ENCODE data around the gene GREM2. TPM values are rescaled to one million over a fixed set of nuclear protein-coding genes. Genes with fewer than 3 reads are reported as not detected.

Gene GREM2
- under 1 TPM; 0.10 to 0.75 (median 0.64) TPM for total RNA-seq

- in situ Hi-C loops (cut with MboI; ENCODE audit: low sequenced_read_pairs in 4 of 4) (no loop called here), intact Hi-C loops (cut with DNase I; ENCODE audit: low total_unique reads) (no loop called here)
- H3K4me3 ChIP-seq = peak within 1 kb of the TSS; percentile 48 to 64 (median 52)
- DNase-seq (peak in 1 of 2 donors; percentile 14), ATAC-seq (peak in 1 of 2 donors; percentile 64)
- peak within 1 kb of the TSS in 2 of 4 donors; percentile 31 to 64 for H3K27ac ChIP-seq
- no peaks in the 10 kb centered on the region for H3K36me3 ChIP-seq
- no peaks in the 10 kb centered on the region for H3K4me1 ChIP-seq
- H3K9me3 ChIP-seq = no peaks in the 10 kb centered on the region
- TF ChIP-seq POLR2A (IDR thresholded peaks at IDR 0.05) (peak in 1 of 2 donors; percentile 9), CTCF (IDR thresholded peaks at IDR 0.05 in 4 of 5, conservative IDR thresholded peaks at IDR 0.05 in 1 of 5) (no peak)
- H3K27me3 ChIP-seq = peaks cover 0 to 17% (median 14%) of the 10 kb centered on the region in 3 donors
Measured at GRCh38 chr1:240611619-240612480, at the start of gene GREM2. Gene GREM2, minus strand, starts transcription at chr1:240612155. Its CDS starts 118,680 bp downstream, at chr1:240493475.

GRCh38 chr1:240658312-240658960, 46.5 kb upstream of the GREM2 start:
- intact Hi-C loops (cut with DNase I; ENCODE audit: low total_unique reads) = no loop called here
- Histone ChIP-seq H3K27me3 (no peaks in the 10 kb centered on the region), H3K27ac (no peak overlapping the region), H3K4me3 (no peak overlapping the region), H3K4me1 (no peaks in the 10 kb centered on the region), H3K9me3 (no peaks in the 10 kb centered on the region), H3K36me3 (no peaks in the 10 kb centered on the region)
- TF ChIP-seq CTCF (IDR thresholded peaks at IDR 0.05 in 4 of 5, conservative IDR thresholded peaks at IDR 0.05 in 1 of 5) (no peak), POLR2A (IDR thresholded peaks at IDR 0.05) (no peak)
- no peak for ATAC-seq
- DNase-seq = no peak
- in situ Hi-C loops (cut with MboI; ENCODE audit: low sequenced_read_pairs in 4 of 4) = no loop called here

GRCh38 chr1:240656531-240656930, 44.6 kb upstream of the GREM2 start:
- Histone ChIP-seq H3K27ac (no peak overlapping the region), H3K36me3 (no peaks in the 10 kb centered on the region), H3K4me3 (no peak overlapping the region), H3K9me3 (no peaks in the 10 kb centered on the region), H3K27me3 (no peaks in the 10 kb centered on the region), H3K4me1 (no peaks in the 10 kb centered on the region)
- DNase-seq (no peak), ATAC-seq (no peak)
- TF ChIP-seq CTCF (IDR thresholded peaks at IDR 0.05 in 4 of 5, conservative IDR thresholded peaks at IDR 0.05 in 1 of 5) (no peak), POLR2A (IDR thresholded peaks at IDR 0.05) (no peak)
- intact Hi-C loops (cut with DNase I; ENCODE audit: low total_unique reads) (no loop called here), in situ Hi-C loops (cut with MboI; ENCODE audit: low sequenced_read_pairs in 4 of 4) (no loop called here)

- no peak for DNase-seq
- no peaks in the 10 kb centered on the region for H3K36me3 ChIP-seq
- H3K4me1 ChIP-seq = no peaks in the 10 kb centered on the region
- in situ Hi-C loops (cut with MboI; ENCODE audit: low sequenced_read_pairs in 4 of 4) = no loop called here
- TF ChIP-seq CTCF (IDR thresholded peaks at IDR 0.05 in 4 of 5, conservative IDR thresholded peaks at IDR 0.05 in 1 of 5) (no peak), POLR2A (IDR thresholded peaks at IDR 0.05) (no peak)
- no peak for ATAC-seq
- no peak overlapping the region for H3K4me3 ChIP-seq
- H3K9me3 ChIP-seq = no peaks in the 10 kb centered on the region
- no peaks in the 10 kb centered on the region for H3K27me3 ChIP-seq
- intact Hi-C loops (cut with DNase I; ENCODE audit: low total_unique reads) = no loop called here
- H3K27ac ChIP-seq = no peak overlapping the region
Measured at GRCh38 chr1:240652961-240653409, 41.0 kb upstream of the GREM2 start.
